ENCODE measurements around the gene RGS6.

Gene RGS6

DNA sequence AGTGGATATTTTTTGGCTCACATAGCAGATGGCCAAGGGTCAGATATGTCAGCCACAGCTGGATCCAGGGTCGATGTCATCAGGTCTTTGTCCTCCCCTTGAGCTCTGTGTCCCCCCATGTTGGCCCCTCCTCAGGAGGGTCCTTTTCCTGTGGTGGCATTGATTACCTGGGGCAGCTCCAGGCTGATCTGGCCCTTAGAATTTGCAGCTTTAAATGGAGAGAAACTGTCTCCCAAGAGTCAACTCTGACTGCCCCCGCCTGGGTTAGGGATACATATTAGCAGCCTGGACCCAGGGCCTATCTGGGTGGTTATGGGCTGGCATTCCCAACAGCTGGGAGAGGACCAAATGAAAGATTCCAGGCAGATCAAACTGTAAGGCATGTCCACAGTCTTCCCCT, 330.5 kb downstream of the RGS6 start:
- ChIA-PET POLR2A (no interaction called here), CTCF (no interaction called here)
- TF ChIP-seq SP1 (IDR thresholded peaks at IDR 0.05) = no peak
- no peak for TF ChIP-seq ZNF384 (IDR thresholded peaks at IDR 0.05)
- no peak for TF ChIP-seq PKNOX1 (IDR thresholded peaks at IDR 0.05)
- TF ChIP-seq BHLHE40 (IDR thresholded peaks at IDR 0.05; ENCODE audit: borderline replicate concordance) = no peak
- no peak for TF ChIP-seq CTBP1 (IDR thresholded peaks at IDR 0.05; ENCODE audit: borderline replicate concordance)
- TF ChIP-seq L3MBTL2 (conservative IDR thresholded peaks at IDR 0.05) = no peak
- no peak for TF ChIP-seq TARDBP (IDR thresholded peaks at IDR 0.05)
- TF ChIP-seq ARNT (IDR thresholded peaks at IDR 0.05) = no peak
- no peak for TF ChIP-seq ELF4 (IDR thresholded peaks at IDR 0.05)
- TF ChIP-seq LEF1 (IDR thresholded peaks at IDR 0.05; ENCODE audit: borderline replicate concordance) = no peak
- no peak for DNase-seq (ENCODE audit: extremely low spot score)

DNA sequence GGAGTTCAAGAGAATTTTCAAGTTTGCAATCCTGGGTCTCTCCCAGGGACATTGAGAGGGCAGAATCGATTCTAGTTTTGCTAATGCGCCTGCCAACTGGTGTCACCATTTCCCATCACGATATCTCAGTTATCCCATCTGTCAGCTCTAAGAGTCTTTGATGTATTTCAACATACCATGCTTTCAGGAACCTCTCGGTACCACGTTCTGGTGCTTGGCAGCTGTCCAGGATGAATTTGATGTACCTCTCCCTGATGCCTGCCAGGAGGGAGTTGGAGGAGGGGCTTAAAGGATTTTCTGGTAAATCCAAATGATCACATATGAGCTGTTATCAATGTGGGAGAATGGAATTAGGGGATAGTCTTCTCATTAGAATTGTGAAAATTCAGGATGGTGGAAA, 332.5 kb downstream of the RGS6 start:
- CTCF ChIA-PET = no interaction called here
- TF ChIP-seq CTBP1 (IDR thresholded peaks at IDR 0.05; ENCODE audit: borderline replicate concordance) = no peak
- TF ChIP-seq SUZ12 (IDR thresholded peaks at IDR 0.05) = no peak
- no peak for TF ChIP-seq FOXM1 (IDR thresholded peaks at IDR 0.05; ENCODE audit: borderline replicate concordance)
- TF ChIP-seq L3MBTL2 (conservative IDR thresholded peaks at IDR 0.05) = no peak
- TF ChIP-seq TARDBP (IDR thresholded peaks at IDR 0.05) = no peak
- TF ChIP-seq SP1 (IDR thresholded peaks at IDR 0.05) = no peak
- no peak for TF ChIP-seq ARNT (IDR thresholded peaks at IDR 0.05)
- no peak for TF ChIP-seq LEF1 (IDR thresholded peaks at IDR 0.05; ENCODE audit: borderline replicate concordance)
- TF ChIP-seq ELF4 (IDR thresholded peaks at IDR 0.05) = no peak
- no peak for TF ChIP-seq FOXA1 (IDR thresholded peaks at IDR 0.05)
- TF ChIP-seq NFRKB (IDR thresholded peaks at IDR 0.05) = no peak
- TF ChIP-seq ZNF384 (IDR thresholded peaks at IDR 0.05) = no peak
- no peak for TF ChIP-seq FOXK2 (IDR thresholded peaks at IDR 0.05)
- DNase-seq (ENCODE audit: extremely low spot score) = no peak
- POLR2A ChIA-PET = no interaction called here

DNA sequence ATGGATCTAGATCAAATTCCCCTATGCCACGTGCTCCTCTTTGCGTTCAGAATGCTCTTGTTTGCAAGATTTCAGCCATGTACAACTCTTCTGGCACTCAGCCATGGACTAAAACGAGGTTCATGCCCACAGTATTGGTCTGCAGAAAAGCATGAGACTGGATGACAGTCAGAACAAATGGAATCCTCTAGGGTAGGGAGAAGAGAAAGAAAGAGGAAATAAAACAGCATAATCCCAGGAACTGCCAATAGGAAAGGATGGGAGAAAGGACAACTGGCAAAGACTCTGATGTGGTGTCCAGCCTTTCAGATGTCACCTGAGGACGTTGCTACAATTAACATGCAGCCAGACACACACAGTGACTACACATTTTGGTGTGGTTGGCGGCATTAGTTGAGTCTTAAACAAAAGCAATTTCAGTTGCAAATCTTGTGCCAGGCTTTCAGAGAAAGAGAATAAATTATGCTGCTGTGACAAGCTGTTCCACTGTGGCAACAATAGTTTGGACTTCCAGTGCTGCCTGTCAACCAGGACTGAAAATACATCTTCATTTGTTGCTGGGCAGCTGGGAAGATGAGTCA, 338.0 kb downstream of the RGS6 start:
- CTCF ChIA-PET = no interaction called here
- TF ChIP-seq BHLHE40 (IDR thresholded peaks at IDR 0.05; ENCODE audit: borderline replicate concordance) (no peak), LEF1 (IDR thresholded peaks at IDR 0.05; ENCODE audit: borderline replicate concordance) (no peak)
- DNase-seq (ENCODE audit: extremely low spot score) = no peak
- POLR2A ChIA-PET = no interaction called here

DNA sequence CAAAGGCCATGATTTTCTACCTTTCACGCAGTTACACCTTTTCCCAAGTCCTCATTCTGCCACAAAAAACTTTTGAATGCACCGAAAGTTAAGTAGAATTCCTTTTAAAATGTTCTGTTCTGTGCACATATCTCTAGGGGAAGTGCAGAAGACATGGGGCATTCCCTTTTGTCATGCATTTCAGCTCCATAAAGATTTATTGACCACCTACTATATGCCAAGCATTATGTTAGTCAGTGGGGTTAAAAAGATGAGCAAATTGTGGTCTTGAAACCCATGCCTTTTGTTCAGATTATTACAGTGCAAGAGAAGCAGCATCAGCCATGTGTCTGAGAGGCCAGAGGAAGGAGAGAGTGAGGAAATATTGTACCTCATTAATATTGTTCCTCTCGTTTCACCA, 338.5 kb downstream of the RGS6 start:
- POLR2A ChIA-PET = no interaction called here
- no peak for DNase-seq (ENCODE audit: extremely low spot score)
- TF ChIP-seq HDGF (IDR thresholded peaks at IDR 0.05; ENCODE audit: borderline replicate concordance) (no peak), FOXM1 (IDR thresholded peaks at IDR 0.05; ENCODE audit: borderline replicate concordance) (no peak), PKNOX1 (IDR thresholded peaks at IDR 0.05) (no peak), CTBP1 (IDR thresholded peaks at IDR 0.05; ENCODE audit: borderline replicate concordance) (no peak), TARDBP (IDR thresholded peaks at IDR 0.05) (no peak), NFRKB (IDR thresholded peaks at IDR 0.05) (no peak), FOXK2 (IDR thresholded peaks at IDR 0.05) (no peak), SP1 (IDR thresholded peaks at IDR 0.05) (no peak), LEF1 (IDR thresholded peaks at IDR 0.05; ENCODE audit: borderline replicate concordance) (no peak), BHLHE40 (IDR thresholded peaks at IDR 0.05; ENCODE audit: borderline replicate concordance) (no peak), L3MBTL2 (conservative IDR thresholded peaks at IDR 0.05) (no peak), FOXA1 (IDR thresholded peaks at IDR 0.05) (no peak), SUZ12 (IDR thresholded peaks at IDR 0.05) (no peak), ARNT (IDR thresholded peaks at IDR 0.05) (no peak), ZNF384 (IDR thresholded peaks at IDR 0.05) (no peak)
- CTCF ChIA-PET = no interaction called here

GRCh38 chr14:72275242-72275641, 343.0 kb downstream of the RGS6 start:
- TF ChIP-seq PKNOX1 (IDR thresholded peaks at IDR 0.05) (no peak), FOXA1 (IDR thresholded peaks at IDR 0.05) (no peak), SP1 (IDR thresholded peaks at IDR 0.05) (no peak), TARDBP (IDR thresholded peaks at IDR 0.05) (no peak), BHLHE40 (IDR thresholded peaks at IDR 0.05; ENCODE audit: borderline replicate concordance) (no peak), LEF1 (IDR thresholded peaks at IDR 0.05; ENCODE audit: borderline replicate concordance) (no peak), FOXK2 (IDR thresholded peaks at IDR 0.05) (no peak), HDGF (IDR thresholded peaks at IDR 0.05; ENCODE audit: borderline replicate concordance) (no peak), NFRKB (IDR thresholded peaks at IDR 0.05) (no peak), ARNT (IDR thresholded peaks at IDR 0.05) (no peak), FOXM1 (IDR thresholded peaks at IDR 0.05; ENCODE audit: borderline replicate concordance) (no peak), SUZ12 (IDR thresholded peaks at IDR 0.05) (no peak), CTBP1 (IDR thresholded peaks at IDR 0.05; ENCODE audit: borderline replicate concordance) (no peak), ELF4 (IDR thresholded peaks at IDR 0.05) (no peak), L3MBTL2 (conservative IDR thresholded peaks at IDR 0.05) (no peak), ZNF384 (IDR thresholded peaks at IDR 0.05) (no peak)
- no peak for DNase-seq (ENCODE audit: extremely low spot score)
- POLR2A ChIA-PET = no interaction called here
- CTCF ChIA-PET = no interaction called here

GRCh38 chr14:72278316-72278715, 346.1 kb downstream of the RGS6 start:
- DNase-seq (ENCODE audit: extremely low spot score) = no peak
- POLR2A ChIA-PET = no interaction called here
- TF ChIP-seq FOXK2 (IDR thresholded peaks at IDR 0.05) = no peak
- no peak for TF ChIP-seq PKNOX1 (IDR thresholded peaks at IDR 0.05)
- no peak for TF ChIP-seq ARNT (IDR thresholded peaks at IDR 0.05)
- TF ChIP-seq CTBP1 (IDR thresholded peaks at IDR 0.05; ENCODE audit: borderline replicate concordance) = no peak
- TF ChIP-seq FOXM1 (IDR thresholded peaks at IDR 0.05; ENCODE audit: borderline replicate concordance) = no peak
- no peak for TF ChIP-seq NFRKB (IDR thresholded peaks at IDR 0.05)
- TF ChIP-seq FOXA1 (IDR thresholded peaks at IDR 0.05) = no peak
- TF ChIP-seq TARDBP (IDR thresholded peaks at IDR 0.05) = no peak
- no peak for TF ChIP-seq LEF1 (IDR thresholded peaks at IDR 0.05; ENCODE audit: borderline replicate concordance)
- no peak for TF ChIP-seq ELF4 (IDR thresholded peaks at IDR 0.05)
- TF ChIP-seq HDGF (IDR thresholded peaks at IDR 0.05; ENCODE audit: borderline replicate concordance) = no peak
- TF ChIP-seq SUZ12 (IDR thresholded peaks at IDR 0.05) = no peak
- TF ChIP-seq BHLHE40 (IDR thresholded peaks at IDR 0.05; ENCODE audit: borderline replicate concordance) = no peak
- TF ChIP-seq SP1 (IDR thresholded peaks at IDR 0.05) = no peak
- no peak for TF ChIP-seq ZNF384 (IDR thresholded peaks at IDR 0.05)
- TF ChIP-seq L3MBTL2 (conservative IDR thresholded peaks at IDR 0.05) = no peak
- CTCF ChIA-PET = no interaction called here
